GM23338 (cell line): ENCODE measurements around the gene MIER2. TPM values are rescaled to one million over a fixed set of nuclear protein-coding genes. Genes with fewer than 3 reads are reported as not detected.

Experiments used
- ATAC-seq: fragments of 200-7000 bp; cut with Tn5 transposase; 3 replicates; pipeline ENCODE4 v1.9.1; 2020
- DNase-seq: peaks from one replicate; pipeline ENCODE4 v3.0.0-alpha.2; 2015; ENCODE audit warnings: low spot score
- H2AFZ ChIP-seq: fragments of 200-600 bp; sonication (generic); 2 replicates; pipeline ENCODE4 v1.8.0; 2016; ENCODE audit warnings: antibody characterized with exemption, mild to moderate bottlenecking, moderate library complexity
- H3F3A ChIP-seq: fragments of 200-600 bp; sonication (generic); replicated peaks from 2 replicates; pipeline ENCODE4 v1.8.0; 2017; ENCODE audit warnings: antibody characterized with exemption, mixed run types, low read depth
- H3K27ac ChIP-seq: fragments of 200-600 bp; sonication (generic); 2 replicates; pipeline ENCODE4 v1.6.1; 2016; ENCODE audit warnings: low read depth
- H3K27me3 ChIP-seq: fragments of 200-600 bp; sonication (generic); 2 replicates; pipeline ENCODE4 v1.8.0; 2016; ENCODE audit warnings: mild to moderate bottlenecking, mixed run types, moderate library complexity; ENCODE audit not compliant: insufficient read depth
- H3K36me3 ChIP-seq: fragments of 200-600 bp; sonication (generic); 2 replicates; pipeline ENCODE4 v1.8.0; 2016; ENCODE audit warnings: mild to moderate bottlenecking; ENCODE audit not compliant: insufficient read depth
- H3K4me1 ChIP-seq: fragments of 200-600 bp; sonication (generic); 2 replicates; pipeline ENCODE4 v1.8.0; 2016; ENCODE audit warnings: mild to moderate bottlenecking, moderate library complexity; ENCODE audit not compliant: insufficient read depth
- H3K4me2 ChIP-seq: fragments of 200-600 bp; sonication (generic); 2 replicates; pipeline ENCODE4 v1.7.1; 2017; ENCODE audit warnings: mixed run types
- H3K4me3 ChIP-seq: fragments of 200-600 bp; sonication (generic); 2 replicates; pipeline ENCODE4 v1.6.1; 2016; ENCODE audit warnings: mixed run types
- H3K79me2 ChIP-seq: fragments of 200-600 bp; sonication (generic); replicated peaks from 2 replicates; pipeline ENCODE4 v1.8.0; 2017; ENCODE audit warnings: mild to moderate bottlenecking; ENCODE audit not compliant: insufficient read depth
- H3K9me2 ChIP-seq: fragments of 200-600 bp; sonication (generic); 2 replicates; pipeline ENCODE4 v1.8.0; 2017; ENCODE audit not compliant: insufficient read depth
- H4K20me1 ChIP-seq: fragments of 200-600 bp; sonication (generic); replicated peaks from 2 replicates; pipeline ENCODE4 v1.8.0; 2017; ENCODE audit warnings: mild to moderate bottlenecking; ENCODE audit not compliant: insufficient read depth
- H3K27ac Mint-ChIP-seq: 2 replicates; pipeline ENCODE4 v1.8.0; 2020; ENCODE audit warnings: inconsistent platforms, mild to moderate bottlenecking, moderate library complexity, mixed read lengths
- H3K27me3 Mint-ChIP-seq: 3 replicates; pipeline ENCODE4 v1.8.0; 2022; ENCODE audit warnings: low read depth, mild to moderate bottlenecking, moderate library complexity, mixed read lengths, inconsistent platforms; ENCODE audit not compliant: insufficient read depth, poor library complexity
- H3K36me3 Mint-ChIP-seq: 3 replicates; pipeline ENCODE4 v1.8.0; 2021; ENCODE audit warnings: low read depth, mild to moderate bottlenecking, inconsistent platforms, moderate library complexity, mixed read lengths
- H3K4me1 Mint-ChIP-seq: 3 replicates; pipeline ENCODE4 v1.8.0; 2020; ENCODE audit warnings: mild to moderate bottlenecking, inconsistent platforms, mixed read lengths
- H3K4me3 Mint-ChIP-seq: 3 replicates; pipeline ENCODE4 v1.8.0; 2021; ENCODE audit warnings: moderate library complexity, mild to moderate bottlenecking, inconsistent platforms, mixed read lengths
- H3K9me3 Mint-ChIP-seq: 3 replicates; pipeline ENCODE4 v1.8.0; 2020; ENCODE audit warnings: moderate library complexity, mild to moderate bottlenecking, inconsistent platforms, mixed read lengths
- CREB1 ChIP-seq: fragments of 250-450 bp; sonication (Bioruptor Pico); IDR thresholded peaks from 2 replicates; pipeline ENCODE4 v1.5.0; 2020; ENCODE audit warnings: low read depth, mild to moderate bottlenecking, moderate library complexity
- EZH2phosphoT487 ChIP-seq: fragments of 200-600 bp; sonication (generic); IDR thresholded peaks from one replicate; pipeline ENCODE4 v1.8.1; 2018; ENCODE audit warnings: antibody characterized with exemption; ENCODE audit not compliant: unreplicated experiment
- STAT1 ChIP-seq: IDR thresholded peaks from one replicate; pipeline ENCODE4 v1.6.1; 2016; ENCODE audit warnings: antibody characterized with exemption; ENCODE audit not compliant: unreplicated experiment
- ZNF462 ChIP-seq: fragments of 250-450 bp; sonication (Bioruptor Pico); IDR thresholded peaks from 2 replicates; pipeline ENCODE4 v1.5.0; 2020; ENCODE audit warnings: mild to moderate bottlenecking, moderate library complexity
- polyA plus RNA-seq: library from polyadenylated mRNA; unstranded; fragments of >200 nt; fragmentation: Nextera tagmentation; extraction: Ambion mirVana; gene quantifications from 2 replicates; pipeline ENCODE4 v1.2.1, GENCODE V29; 2016
- total RNA-seq: library from RNA; depleted of rRNA; stranded (reverse); fragments of >200 nt; shearing (Covaris generic); gene quantifications from 2 replicates; pipeline ENCODE4 v1.2.3, GENCODE V29; 2014
- TF ChIP-seq, protein P1 (sequence below), 2 experiments: fragments of 200-600 bp in 1 of 2; sonication (generic) in 1 of 2; conservative IDR thresholded peaks; 2 replicates each; pipeline versions ENCODE4 v1.5.1 to v1.6.1; 2016 to 2017; ENCODE audit warnings: antibody characterized with exemption in 2 of 2, low read depth in 2 of 2, mild to moderate bottlenecking in 2 of 2, moderate library complexity in 1 of 2
- TF ChIP-seq, protein P2 (sequence below): IDR thresholded peaks from 2 replicates; pipeline ENCODE4 v1.6.1; 2016; ENCODE audit warnings: antibody characterized with exemption
- TF ChIP-seq, protein P3 (sequence below): IDR thresholded peaks from one replicate; pipeline ENCODE4 v1.6.1; 2018; ENCODE audit warnings: antibody characterized with exemption; ENCODE audit not compliant: unreplicated experiment

MIER2 gene
- total and polyA plus RNA-seq, 2 experiments from 2014 or later, result 30.2 to 37.9 TPM

DNA sequence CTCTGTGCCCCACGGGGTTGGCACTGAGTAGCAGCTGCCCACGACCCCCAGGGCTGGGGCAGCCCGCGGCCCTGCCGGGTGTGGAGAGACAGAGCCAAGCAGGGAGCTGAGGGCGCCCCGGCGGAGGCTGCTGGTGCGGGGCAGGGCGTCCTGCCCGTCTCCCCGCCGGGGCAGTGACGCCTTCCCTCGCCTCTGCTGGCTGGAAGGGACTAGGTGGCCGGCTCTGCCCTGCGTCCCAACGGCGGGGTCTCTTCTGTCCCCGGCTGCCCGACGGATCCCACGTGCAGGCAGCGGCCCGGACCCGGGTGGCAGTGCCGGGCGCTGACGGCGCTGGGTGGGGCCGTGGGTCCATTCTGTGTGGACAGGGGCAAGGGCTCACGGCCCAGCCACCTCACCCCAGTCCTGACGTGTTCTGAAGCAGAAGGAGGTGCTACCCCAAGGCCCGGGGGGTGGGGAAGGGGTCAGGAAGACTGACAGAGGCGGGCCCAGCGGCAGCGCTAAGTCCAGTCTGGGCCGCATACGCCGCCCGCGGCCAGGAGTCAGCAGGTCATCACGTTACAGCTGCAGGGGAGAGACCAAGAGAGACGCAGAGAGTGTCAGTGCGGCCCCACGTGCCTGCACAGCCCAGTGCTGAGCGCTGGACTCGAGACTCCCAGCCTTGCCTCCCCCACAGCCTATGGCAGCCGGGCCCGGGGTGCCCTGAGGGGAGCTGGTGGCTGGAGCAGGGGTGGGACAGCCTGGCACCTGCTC lies 38.3 kb downstream of the MIER2 start:
- Histone ChIP-seq H3K9me2 (no peaks in the 10 kb centered on the region), H3K4me1 (no peaks in the 10 kb centered on the region), H3K27ac (no peak overlapping the region), H3K36me3 (no peaks in the 10 kb centered on the region; the same call in 1 of the 2 replicates), H3K79me2 (0 out of 2 replicates have a peak, but pooled peaks cover 4% of the 10 kb centered on the region), H4K20me1 (no peaks in the 10 kb centered on the region; the same call in 1 of the 2 replicates), H3K4me3 (no peak overlapping the region), H3F3A (0 out of 2 replicates have a peak, but pooled peaks cover 4% of the 10 kb centered on the region), H2AFZ (no peak overlapping the region), H3K4me2 (no peak overlapping the region), H3K27me3 (no peaks in the 10 kb centered on the region)
- H3K27me3 Mint-ChIP-seq, result no peaks in the 10 kb centered on the region
- no peak overlapping the region for H3K27ac Mint-ChIP-seq
- TF ChIP-seq, protein P1, sequence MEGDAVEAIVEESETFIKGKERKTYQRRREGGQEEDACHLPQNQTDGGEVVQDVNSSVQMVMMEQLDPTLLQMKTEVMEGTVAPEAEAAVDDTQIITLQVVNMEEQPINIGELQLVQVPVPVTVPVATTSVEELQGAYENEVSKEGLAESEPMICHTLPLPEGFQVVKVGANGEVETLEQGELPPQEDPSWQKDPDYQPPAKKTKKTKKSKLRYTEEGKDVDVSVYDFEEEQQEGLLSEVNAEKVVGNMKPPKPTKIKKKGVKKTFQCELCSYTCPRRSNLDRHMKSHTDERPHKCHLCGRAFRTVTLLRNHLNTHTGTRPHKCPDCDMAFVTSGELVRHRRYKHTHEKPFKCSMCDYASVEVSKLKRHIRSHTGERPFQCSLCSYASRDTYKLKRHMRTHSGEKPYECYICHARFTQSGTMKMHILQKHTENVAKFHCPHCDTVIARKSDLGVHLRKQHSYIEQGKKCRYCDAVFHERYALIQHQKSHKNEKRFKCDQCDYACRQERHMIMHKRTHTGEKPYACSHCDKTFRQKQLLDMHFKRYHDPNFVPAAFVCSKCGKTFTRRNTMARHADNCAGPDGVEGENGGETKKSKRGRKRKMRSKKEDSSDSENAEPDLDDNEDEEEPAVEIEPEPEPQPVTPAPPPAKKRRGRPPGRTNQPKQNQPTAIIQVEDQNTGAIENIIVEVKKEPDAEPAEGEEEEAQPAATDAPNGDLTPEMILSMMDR (conservative IDR thresholded peaks at IDR 0.05; ENCODE audit: low read depth in 2 of 2), result no peak
- no peak for TF ChIP-seq STAT1
- TF ChIP-seq, protein P2, sequence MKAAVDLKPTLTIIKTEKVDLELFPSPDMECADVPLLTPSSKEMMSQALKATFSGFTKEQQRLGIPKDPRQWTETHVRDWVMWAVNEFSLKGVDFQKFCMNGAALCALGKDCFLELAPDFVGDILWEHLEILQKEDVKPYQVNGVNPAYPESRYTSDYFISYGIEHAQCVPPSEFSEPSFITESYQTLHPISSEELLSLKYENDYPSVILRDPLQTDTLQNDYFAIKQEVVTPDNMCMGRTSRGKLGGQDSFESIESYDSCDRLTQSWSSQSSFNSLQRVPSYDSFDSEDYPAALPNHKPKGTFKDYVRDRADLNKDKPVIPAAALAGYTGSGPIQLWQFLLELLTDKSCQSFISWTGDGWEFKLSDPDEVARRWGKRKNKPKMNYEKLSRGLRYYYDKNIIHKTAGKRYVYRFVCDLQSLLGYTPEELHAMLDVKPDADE, result no peak
- TF ChIP-seq ZNF462 (CRISPR knock-in tag), result no peak
- TF ChIP-seq, protein P3, sequence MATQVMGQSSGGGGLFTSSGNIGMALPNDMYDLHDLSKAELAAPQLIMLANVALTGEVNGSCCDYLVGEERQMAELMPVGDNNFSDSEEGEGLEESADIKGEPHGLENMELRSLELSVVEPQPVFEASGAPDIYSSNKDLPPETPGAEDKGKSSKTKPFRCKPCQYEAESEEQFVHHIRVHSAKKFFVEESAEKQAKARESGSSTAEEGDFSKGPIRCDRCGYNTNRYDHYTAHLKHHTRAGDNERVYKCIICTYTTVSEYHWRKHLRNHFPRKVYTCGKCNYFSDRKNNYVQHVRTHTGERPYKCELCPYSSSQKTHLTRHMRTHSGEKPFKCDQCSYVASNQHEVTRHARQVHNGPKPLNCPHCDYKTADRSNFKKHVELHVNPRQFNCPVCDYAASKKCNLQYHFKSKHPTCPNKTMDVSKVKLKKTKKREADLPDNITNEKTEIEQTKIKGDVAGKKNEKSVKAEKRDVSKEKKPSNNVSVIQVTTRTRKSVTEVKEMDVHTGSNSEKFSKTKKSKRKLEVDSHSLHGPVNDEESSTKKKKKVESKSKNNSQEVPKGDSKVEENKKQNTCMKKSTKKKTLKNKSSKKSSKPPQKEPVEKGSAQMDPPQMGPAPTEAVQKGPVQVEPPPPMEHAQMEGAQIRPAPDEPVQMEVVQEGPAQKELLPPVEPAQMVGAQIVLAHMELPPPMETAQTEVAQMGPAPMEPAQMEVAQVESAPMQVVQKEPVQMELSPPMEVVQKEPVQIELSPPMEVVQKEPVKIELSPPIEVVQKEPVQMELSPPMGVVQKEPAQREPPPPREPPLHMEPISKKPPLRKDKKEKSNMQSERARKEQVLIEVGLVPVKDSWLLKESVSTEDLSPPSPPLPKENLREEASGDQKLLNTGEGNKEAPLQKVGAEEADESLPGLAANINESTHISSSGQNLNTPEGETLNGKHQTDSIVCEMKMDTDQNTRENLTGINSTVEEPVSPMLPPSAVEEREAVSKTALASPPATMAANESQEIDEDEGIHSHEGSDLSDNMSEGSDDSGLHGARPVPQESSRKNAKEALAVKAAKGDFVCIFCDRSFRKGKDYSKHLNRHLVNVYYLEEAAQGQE, result no peak
- no peak for TF ChIP-seq CREB1 (CRISPR knock-in tag)
- no peak for TF ChIP-seq EZH2phosphoT487
- peaks cover 46% of the 10 kb centered on the region for H3K36me3 Mint-ChIP-seq
- no peaks in the 10 kb centered on the region; the same call in 2 of the 3 replicates for H3K9me3 Mint-ChIP-seq
- no peak for ATAC-seq
- no peak for DNase-seq
- H3K4me3 Mint-ChIP-seq, result no peak overlapping the region
- H3K4me1 Mint-ChIP-seq, result no peaks in the 10 kb centered on the region
